OCI-LY3 (cell line): ENCODE data around the gene NFXL1.

Source experiments
- EZH2phosphoT487 ChIP-seq: fragments of 200-600 bp; shearing (Covaris generic); IDR thresholded peaks from 2 replicates; pipeline ENCODE4 v1.6.1; 2018; ENCODE audit warnings: antibody characterized with exemption, mixed run types, low read depth
- TF ChIP-seq, protein P1 (sequence below): fragments of 200-600, 300-600 bp; sonication (generic); IDR thresholded peaks from 2 replicates; pipeline ENCODE4 v1.5.1; 2014; ENCODE audit warnings: antibody characterized with exemption, low read length, low read depth

DNA sequence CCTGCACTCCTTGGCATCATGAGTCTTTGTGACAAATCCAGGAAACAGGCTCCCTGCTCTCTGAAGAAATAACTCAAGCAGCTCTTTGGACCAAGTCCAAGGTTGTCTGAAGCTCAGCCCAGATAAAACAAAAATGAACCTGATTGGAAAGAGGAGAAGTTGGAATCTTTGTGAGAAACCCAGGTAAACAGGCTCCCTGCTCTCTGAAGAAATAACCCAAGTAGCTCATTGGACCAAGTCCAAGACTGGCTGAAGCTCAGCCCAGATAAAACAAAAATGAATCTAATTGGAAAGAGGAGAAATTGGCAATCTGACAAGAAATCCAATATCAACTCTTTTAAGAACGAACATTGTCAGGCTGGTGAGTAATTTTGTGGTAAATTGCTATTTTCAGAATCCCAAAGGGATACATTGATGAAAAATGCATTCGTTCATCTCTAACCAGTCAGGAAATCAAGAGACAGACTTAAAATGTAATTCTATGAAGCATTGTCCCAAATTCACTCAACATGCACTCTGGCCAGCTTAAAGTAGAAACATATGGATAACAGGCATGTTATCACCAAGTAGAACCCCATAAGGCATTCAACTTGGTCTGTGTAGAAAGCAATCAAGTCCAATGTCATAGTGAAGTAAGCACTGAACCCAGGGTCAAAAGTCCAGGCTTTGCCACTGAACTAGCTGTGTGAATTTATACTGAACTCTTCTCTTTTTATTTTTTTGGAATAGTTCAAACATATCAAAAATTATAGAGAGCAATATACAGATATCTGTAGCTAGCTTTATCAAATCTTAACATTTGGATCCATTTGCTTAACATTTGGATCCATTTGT, 16.8 kb upstream of the NFXL1 start:
- TF ChIP-seq, protein P1, sequence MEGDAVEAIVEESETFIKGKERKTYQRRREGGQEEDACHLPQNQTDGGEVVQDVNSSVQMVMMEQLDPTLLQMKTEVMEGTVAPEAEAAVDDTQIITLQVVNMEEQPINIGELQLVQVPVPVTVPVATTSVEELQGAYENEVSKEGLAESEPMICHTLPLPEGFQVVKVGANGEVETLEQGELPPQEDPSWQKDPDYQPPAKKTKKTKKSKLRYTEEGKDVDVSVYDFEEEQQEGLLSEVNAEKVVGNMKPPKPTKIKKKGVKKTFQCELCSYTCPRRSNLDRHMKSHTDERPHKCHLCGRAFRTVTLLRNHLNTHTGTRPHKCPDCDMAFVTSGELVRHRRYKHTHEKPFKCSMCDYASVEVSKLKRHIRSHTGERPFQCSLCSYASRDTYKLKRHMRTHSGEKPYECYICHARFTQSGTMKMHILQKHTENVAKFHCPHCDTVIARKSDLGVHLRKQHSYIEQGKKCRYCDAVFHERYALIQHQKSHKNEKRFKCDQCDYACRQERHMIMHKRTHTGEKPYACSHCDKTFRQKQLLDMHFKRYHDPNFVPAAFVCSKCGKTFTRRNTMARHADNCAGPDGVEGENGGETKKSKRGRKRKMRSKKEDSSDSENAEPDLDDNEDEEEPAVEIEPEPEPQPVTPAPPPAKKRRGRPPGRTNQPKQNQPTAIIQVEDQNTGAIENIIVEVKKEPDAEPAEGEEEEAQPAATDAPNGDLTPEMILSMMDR = no peak
- no peak for TF ChIP-seq EZH2phosphoT487
